GM21786 (cell line): ENCODE results near the gene GLB1L3.
"Not testable (repeated sequence)": the region's sequence is repeated elsewhere in the genome, so short reads cannot be mapped to it uniquely, and the experiment has no call there.

Experiments used
- ATAC-seq: cut with Tn5 transposase; IDR thresholded peaks from one replicate; pipeline ENCODE4 v1.9.1; 2021; ENCODE audit not compliant: unreplicated experiment

The GLB1L3 gene

DNA sequence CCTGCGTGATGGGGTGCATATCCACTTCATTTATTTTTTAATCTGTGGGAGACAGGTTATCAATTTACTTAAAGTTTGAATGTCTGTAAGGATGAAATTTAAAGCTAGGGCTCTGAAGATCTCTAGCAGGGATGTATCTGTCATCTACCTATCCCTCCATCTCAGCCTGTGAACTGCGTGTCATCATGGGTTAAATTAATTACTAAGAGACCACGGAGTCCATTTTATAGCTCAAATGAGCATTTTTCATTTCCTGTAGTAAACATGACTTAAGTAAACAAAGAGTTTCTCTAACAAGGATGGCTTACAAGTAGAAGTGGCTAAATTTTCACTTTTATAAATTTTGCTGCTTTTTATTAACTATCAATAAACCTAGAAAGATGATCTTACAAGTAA lies 2.9 kb upstream of the GLB1L3 start:
- no peak for ATAC-seq

DNA sequence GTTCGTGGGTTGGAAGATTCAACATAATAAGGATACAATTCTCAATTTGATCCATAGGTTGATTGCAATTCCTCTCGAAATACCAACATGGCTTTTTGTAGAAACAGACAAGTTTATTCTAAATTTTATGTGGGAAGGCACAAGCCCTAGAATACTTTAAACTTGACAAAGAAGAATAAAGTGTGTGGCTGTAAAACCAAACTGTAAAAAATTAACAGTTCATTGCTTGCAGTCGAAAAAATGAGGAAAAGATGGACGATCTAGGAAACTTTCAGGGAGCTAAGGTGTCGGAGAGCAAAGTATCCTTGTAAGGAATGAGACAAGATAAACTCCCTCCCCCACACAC lies 1.0 kb upstream of the GLB1L3 start:
- ATAC-seq = no peak

DNA sequence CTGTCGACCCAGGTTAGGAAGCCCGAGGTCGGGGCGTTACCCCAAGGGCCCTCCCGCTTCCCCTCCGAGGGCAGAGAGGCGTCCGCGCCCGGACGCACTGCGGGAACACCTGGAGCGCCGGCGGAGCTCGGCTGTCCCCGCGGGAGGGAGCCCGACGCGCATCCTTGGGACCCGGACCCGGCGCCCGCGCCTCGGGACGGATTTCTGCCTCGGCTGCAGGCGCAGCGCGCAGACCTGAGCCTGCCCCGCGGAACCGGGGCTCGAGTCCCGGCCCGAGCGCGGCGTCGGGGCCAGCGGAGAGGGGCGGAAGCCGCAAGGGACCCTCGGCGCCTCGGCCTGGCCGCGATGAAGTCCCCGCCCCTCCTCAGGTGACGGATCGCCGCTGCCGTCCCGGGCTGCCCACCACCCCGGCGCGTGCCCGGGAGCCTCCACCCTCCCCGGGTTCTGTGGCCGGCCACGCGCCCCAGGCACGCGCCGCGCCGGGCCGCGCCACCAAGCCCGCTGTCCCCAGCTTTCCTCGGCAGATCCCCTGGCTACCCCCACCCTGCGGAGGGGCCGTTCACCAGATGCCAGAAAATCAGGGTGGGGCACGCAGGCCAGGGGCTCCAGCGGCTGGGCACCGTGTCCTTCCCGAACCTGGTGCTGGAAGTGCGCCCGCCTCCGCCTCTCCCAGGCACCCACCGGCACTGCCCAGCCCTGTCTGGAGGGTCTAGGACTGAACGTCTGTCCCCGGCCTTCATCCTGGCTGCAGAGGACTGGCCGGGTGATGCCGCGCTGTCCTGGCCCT lies 410 bp downstream of the GLB1L3 start:
- ATAC-seq = no peak

DNA sequence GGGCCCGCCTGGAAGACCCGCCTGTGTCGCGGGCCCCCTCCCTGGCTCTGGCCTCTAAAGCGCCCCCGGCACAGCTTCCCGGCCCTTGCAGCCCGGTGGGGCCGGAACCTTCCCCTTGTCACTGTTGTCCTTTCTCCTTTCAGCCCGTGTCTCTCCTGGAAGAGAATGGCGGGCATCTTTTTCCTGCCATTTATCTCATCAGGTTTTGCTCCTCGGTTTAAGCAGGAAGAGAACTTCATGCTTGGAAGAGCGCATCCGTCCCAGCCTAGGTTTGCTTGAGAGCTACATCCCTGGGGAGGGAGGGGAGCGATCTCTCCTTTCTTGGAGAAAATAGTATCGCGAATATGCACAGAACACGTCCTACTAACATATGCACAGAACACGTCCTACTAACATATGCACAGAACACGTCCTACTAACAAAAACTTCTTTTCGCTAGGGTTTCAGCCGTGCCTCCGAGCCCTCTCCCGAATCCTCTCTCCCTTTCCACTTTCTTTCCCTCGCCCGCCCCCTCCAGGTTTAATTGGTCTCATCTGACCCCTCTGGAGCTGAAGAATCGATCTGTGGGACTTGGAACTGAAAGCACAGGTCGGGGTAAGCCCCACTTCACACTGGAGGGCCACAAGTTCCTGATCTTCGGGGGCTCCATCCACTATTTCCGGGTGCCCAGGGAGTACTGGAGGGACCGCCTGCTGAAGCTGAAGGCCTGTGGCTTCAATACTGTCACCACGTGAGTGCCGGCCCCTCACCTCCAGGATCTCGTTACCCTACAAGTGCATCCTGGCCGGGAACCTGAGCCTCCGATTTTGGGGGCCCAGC lies 1.2 kb downstream of the GLB1L3 start:
- no peak for ATAC-seq

DNA sequence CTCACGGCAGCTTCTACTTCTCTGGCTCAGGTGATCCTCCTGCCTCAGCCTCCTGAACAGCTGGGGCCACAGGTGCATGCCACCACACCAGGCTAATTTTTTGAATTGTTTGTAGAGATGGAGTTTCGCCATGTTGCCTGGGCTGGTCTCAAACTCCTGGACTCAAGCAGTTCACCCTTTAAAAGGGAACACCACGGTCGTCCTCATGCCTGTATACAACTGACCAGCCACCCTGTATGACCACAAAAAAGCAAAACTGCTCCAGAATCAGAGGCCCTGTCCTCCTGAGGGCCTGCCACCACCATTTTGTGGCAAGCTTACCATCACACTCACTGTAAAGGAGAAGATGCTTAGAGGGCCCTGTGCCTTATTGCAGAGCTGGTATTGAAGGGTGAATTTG lies 2.2 kb downstream of the GLB1L3 start:
- ATAC-seq = no peak

DNA sequence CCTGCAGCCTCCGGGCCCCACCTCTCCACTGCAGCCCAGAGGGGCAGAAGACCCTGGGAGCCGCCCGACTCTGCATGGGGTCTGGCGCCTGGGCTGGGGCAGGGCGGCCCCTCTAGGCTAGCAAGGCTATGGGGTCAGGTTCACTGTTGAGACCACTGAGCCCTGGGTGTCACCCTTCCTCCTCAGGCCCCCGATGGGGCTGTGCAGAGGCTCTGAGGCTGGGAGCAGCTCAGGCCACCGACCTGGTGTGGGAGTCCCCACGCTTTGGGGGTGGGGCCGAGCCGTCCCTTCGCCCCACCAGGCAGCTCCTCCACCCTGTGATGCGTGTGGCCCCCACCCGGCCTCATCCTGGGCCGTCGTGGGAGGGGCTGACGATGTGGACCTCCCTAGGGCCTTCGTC lies 5.5 kb downstream of the GLB1L3 start:
- ATAC-seq = not testable (repeated sequence)

DNA sequence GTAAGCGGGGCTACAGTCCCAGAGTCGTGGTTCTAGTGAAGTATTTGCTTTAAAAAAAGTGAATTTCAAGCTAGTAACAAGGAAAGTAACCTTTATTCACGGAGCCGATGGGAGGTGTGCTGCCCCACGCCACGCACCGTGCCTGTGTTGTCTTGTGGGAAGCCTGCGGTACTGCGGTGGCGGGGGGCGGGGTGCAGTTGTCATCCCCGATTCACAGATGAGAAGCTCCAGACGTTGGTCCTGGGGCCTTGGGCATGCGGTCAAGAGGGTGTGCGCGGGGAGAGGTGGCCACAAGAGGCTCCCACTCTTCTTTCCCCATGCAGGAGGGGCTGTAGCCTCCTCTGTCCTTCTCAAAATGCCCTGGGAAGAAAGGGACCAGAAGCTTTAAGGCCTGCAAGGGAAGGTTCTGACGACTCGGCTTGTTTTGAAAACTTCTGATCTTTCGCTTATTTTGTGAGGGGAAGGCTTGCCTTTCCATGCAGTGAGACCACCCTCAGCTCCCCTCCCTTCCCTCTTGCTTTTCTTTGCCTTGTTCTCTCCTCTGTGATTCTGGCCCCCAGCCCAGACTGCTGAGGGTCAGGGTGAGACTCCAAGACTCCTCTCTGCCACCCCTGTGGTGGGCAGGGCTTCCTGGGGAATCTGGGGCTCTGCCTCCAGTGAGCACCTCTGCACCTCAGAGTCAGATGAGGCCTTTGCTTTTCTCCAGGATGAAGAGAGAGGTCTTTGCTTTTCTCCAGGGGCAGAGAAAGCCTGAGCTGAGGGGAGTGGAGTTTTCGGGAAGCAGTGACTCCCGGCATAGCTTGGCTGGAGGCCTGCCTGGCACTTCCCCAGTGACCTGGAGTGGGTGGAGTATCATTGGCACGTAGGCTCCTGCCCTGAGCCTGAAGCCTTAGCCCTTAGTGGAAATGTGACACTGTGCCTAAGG lies 6.2 kb downstream of the GLB1L3 start:
- no peak for ATAC-seq

DNA sequence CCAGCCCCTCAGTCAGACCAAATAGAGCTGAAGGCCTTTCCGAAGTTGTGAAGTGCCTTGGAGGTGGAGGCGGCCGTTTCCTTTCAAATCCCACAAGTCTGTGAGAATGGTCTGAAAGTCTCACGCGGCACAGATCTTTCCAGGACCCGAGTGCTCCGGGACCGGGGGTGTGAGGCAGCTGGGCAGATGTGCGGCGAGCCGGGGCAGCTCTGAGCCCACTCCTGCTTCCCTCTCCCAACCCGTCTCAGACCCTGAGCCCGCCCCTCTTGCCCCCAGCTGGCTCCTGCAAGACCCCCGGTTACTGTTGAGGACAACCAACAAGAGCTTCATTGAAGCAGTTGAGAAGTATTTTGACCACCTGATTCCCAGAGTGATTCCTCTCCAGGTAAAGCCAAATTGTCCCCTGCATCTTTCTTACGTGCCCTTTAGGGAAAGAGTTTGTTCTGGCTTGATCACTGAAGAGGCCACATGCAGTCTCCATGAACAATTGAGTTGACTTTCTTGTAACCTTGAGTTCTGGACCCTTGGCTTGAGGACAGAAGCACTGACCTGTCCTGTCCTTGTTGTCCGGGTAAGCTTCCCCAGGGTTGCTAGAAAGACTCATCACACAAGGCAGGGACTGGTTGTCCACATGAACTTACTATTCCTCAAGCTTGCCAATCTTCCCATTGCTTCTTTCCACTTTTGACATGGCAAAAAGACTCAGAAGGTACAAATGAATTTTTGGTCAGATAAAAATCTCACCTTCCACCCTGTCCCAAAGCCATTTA lies 7.5 kb downstream of the GLB1L3 start:
- ATAC-seq = no peak

DNA sequence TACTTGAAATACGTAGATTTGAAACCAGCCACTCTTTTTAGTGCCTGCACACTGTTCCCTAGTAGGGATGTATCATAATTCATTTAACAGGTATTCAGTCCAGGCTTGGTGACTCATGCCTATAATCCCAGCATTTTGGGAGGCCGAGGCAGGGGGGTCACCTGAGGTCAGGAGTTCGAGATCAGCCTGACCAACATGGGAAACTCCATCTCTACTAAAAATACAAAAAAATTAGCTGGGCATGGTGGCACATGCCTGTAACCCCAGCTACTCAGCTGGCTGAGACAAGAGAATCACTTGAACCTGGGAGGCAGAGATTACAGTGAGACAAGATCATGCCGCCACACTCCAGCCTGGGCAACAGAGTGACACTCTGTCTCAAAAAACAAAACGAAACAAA lies 8.2 kb downstream of the GLB1L3 start:
- not testable (repeated sequence) for ATAC-seq

DNA sequence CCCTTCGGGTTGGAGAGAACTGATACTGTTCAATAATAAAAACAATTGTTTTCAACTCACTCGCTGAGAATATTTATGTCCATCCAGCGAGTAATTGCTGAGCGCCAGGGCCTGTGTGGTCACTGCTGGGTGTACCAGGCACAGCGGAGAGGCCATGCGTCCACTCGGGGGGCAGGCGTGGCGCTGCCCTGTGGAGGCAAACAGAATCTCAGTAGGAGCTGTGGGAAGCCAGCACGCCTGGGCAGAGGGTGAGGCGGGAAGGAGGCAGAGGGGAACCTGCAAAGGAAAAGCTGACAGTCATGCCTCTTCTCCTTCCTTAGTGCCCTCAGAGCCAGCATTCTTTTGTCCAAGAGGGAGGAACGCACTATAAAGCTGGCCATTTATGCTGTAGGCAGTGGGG lies 11.4 kb downstream of the GLB1L3 start:
- ATAC-seq = no peak

DNA sequence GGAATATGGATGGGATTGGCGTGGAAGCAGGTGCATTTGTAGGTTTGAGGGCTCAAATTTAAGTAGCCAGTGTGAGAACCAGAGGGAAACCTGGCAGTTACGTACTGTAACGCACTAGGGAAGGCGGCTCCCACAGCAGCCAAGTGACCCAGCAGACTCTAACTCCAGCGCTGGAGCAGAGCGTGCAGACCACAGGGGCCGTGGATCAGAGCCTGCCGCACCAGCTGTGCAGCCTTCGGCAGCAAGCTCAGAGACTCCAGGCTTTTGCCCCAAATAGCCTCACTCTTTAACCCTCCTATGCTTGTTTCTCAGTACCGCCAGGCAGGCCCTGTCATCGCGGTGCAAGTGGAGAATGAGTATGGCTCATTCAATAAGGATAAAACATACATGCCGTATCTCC lies 12.3 kb downstream of the GLB1L3 start:
- ATAC-seq = no peak

DNA sequence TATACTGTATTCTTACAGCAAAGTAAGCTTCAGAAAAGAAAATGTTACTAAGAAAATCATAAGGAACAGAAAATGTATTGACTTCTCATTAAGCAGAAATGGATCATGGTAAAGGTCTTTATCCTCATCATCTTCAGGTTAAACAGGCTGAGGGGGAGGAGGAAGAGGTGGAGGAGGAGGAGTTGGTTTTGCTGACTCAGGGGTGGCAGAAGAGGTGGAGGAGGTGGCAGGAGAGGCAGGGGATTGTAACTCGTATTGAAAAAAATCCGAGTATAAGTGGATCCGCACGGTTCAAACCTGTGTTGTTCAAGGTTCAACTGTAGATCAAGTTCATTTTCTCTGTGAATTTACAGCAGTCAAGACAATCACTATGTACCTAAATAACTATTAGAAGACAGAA lies 13.0 kb downstream of the GLB1L3 start:
- ATAC-seq = no peak

DNA sequence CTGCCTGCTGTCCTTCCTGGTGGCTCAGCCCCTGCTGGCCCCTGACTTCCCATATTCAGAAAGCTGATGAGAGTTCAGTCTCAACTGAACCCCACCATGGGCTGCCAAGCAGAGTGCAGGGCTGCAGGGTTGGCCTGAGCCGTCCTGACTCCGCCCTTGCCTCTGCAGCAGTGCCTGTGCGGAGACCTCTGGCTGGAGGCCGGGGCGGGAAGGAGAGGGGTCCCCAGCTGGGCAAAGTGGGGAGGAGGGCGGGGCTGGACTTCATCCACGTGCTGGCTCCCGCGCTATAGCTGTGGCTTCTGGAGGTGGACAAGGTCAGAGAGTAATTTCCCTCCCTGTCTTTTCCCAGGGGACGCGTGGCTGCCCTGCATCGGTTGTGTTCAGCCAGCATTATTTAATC lies 13.6 kb downstream of the GLB1L3 start:
- ATAC-seq = no peak

DNA sequence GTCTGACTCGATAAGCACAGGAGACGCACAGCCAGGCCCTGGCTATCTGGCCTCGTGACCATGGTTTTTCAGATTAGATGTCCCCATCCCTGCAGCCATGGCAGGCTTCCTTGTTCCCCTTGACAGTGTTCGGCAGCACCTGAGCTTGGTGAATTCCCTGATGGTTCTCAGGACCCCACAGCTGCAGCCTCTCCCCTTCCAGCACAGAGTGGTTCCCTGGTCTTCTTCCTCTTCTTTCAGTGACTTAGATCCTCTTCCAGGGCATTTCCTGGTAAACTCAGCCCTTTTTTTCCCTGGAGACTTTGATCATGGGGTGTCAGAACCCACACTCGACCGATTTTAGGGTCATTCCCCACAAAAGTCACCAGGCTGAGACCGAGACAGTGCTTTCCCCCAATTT lies 14.5 kb downstream of the GLB1L3 start:
- ATAC-seq = no peak

DNA sequence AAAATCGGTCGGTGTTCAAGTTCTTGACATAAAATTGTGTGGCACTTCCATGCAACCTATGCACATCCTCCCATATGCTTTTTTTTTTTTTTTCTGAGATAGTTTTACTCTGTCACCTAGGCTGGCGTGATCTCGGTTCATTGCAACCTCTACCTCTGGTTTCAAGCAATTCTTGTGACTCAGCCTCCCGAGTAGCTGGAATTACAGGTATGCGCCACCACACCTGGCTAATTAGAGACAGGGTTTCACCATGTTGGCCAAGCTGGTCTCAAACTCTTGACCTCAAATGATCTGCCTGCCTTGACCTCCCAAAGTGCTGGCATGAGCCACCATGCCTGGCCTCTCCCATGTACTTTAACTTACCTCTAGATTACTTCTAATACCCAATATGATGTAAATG lies 15.0 kb downstream of the GLB1L3 start:
- ATAC-seq = no peak

DNA sequence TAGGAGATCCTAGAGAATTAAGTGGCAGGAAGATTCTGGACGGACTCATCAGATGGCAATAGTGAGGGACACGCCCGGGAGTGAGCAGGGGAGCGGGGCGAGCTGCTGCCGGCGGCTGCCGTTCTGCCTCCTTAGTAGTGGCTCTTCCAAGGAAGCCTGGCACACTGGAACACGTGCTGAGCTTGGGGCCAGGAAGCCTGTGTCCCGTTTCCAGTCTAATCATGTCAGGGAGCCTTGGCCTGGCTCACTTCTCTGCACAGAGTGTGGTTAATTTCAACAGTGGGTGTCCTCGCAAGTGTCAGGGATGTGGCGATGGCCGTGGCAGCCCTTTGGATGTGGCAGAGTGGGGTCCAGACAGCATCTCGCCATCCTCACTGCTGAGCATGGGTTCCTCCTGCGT lies 16.5 kb downstream of the GLB1L3 start:
- no peak for ATAC-seq

DNA sequence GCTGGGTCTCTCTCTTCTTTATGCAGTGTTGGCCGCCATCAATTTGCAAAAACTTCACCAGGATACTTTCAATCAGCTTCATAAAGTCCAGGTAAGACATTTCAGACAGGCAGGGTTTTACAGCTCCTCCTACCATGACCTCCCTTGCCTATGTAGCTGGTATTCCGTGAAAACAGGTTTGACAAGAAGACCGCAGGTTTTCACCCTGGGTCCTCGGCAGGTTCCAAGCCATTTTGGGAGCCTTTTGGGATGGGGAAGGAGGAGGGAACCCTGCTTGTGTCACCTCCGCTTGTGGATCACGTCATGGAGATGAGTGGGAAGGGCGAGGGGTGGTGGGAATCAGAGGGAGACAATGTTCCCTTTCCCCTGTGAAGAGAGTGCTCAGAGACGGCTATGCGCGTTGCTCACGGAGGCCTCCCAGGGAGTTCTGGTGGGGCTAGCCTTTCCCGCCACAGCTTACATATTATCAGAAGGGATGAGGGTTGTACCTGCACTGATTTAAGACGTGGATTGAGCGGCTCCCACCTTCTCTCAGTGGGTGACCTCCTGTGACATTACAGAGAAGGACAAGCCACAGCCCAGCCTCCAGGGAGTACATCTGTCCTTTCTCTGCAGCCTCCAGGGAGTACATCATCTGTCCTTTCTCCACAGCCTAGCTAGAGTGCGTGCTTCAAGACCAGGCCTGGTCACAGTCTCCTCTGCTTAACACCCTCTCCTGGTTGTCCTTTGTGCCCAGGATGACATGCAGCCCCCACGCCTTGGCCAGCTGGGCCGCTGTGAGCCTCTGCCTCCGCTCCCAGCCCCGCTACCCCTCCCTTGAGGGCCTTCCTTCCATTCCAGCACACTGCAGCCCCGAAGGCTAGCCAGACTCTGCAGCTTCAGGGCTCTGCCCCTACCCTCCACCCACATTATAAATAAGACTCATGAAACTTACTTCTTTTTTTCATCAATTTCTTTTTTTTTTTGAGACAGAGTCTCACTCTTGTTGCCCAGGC lies 17.2 kb downstream of the GLB1L3 start:
- ATAC-seq = no peak

DNA sequence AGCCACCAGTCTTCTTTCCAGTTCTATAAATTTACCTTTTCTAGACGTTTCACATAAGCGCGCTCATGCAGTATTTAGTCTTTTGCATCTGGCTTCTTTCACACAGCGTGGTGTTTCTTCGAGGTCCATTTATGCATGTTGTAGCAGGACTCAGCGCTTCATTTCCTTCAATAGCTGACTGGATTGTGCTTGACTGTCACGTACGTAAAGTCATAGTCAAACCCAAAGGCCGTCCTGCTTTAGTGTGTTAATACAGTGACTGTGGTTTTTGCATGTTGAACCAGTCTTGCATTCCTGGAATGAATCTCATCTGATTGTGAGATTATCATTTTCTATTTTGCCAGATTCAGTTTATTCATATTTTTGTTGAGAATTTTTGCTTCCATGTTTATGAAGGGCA lies 18.5 kb downstream of the GLB1L3 start:
- ATAC-seq = no peak

DNA sequence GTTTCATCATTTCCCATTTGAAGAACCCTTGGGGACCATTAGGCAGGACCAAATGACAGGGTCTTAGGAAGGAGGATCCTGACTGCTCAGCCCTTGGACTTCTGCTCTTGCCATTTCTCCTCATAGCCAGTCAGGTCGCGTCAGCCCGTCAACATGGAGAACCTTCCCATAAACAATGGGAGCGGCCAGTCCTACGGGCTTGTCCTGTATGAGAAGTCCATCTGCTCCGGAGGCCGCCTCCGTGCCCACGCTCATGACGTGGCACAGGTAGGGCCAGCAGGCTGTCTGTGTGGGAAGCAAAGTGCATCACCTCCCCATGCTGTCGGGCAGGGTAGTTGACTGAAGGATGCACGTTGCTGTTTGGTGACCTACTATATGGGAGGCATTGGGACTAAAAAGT lies 36.0 kb downstream of the GLB1L3 start:
- no peak for ATAC-seq

DNA sequence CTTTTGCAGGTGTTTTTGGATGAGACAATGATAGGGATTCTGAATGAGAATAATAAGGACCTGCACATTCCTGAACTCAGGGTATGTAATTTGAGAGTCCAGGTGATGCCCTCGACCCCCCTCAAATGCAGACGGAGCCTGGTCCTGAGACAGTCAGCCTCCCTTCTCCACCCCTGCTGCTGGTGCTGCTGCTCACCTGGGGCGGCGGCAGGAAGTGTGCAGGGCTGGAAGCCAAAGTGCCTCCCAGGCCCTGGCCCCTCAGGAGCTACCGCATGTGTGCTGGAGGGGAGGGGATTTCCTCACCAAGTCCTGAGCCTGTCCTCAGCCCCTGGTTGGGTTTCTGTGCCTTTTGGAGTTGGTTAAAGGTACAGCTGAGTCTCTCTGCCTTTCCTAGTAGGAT lies 36.6 kb downstream of the GLB1L3 start:
- no peak for ATAC-seq
